Effector CD8-positive, alpha-beta T cell (primary cell): ENCODE measurements around the gene EXOC4.
"Not testable (repeated sequence)": the region's sequence is repeated elsewhere in the genome, so short reads cannot be mapped to it uniquely, and the experiment has no call there.

Experiments used
- DNase-seq: peaks from one replicate; lab custom pipeline; 2025; lab: John Stamatoyannopoulos, UW
- total RNA-seq, 4 experiments: gene quantifications; one replicate each; lab custom pipeline; 2026; lab: John Stamatoyannopoulos, UW

Gene EXOC4
- total RNA-seq, result 57.3 to 91.3 (median 81.3) reads per million in 4 experiments

- DNase-seq, result peak; percentile 85
Observed at GRCh38 chr7:133252858-133253518, at the start of gene EXOC4. Gene EXOC4 (plus strand): TSS chr7:133253078.

- DNase-seq, result no peak
Observed at GRCh38 chr7:133203490-133203889, 49.4 kb upstream of the EXOC4 start.

GRCh38 chr7:133207687-133208086 is 45.2 kb upstream of the EXOC4 start:
- DNase-seq, result no peak

GRCh38 chr7:133210817-133211216 is 42.1 kb upstream of the EXOC4 start:
- DNase-seq, result not testable (repeated sequence)

- DNase-seq, result not testable (repeated sequence)
Observed at GRCh38 chr7:133213772-133214171, 39.1 kb upstream of the EXOC4 start.

- no peak for DNase-seq
Observed at GRCh38 chr7:133217773-133218172, 35.1 kb upstream of the EXOC4 start.

- DNase-seq, result peak; percentile 7
Observed at GRCh38 chr7:133230591-133231194, 22.2 kb upstream of the EXOC4 start.

- no peak for DNase-seq
Observed at GRCh38 chr7:133233142-133233541, 19.7 kb upstream of the EXOC4 start.

GRCh38 chr7:133234961-133235875 is 17.7 kb upstream of the EXOC4 start:
- DNase-seq, result no peak

GRCh38 chr7:133237545-133237944 is 15.3 kb upstream of the EXOC4 start:
- no peak for DNase-seq

GRCh38 chr7:133240302-133240701 is 12.6 kb upstream of the EXOC4 start:
- DNase-seq, result no peak

GRCh38 chr7:133246558-133246957 is 6.3 kb upstream of the EXOC4 start:
- DNase-seq, result no peak

GRCh38 chr7:133248901-133249300 is 4.0 kb upstream of the EXOC4 start:
- DNase-seq, result no peak

GRCh38 chr7:133252506-133252857 is 396 bp upstream of the EXOC4 start:
- no peak for DNase-seq

GRCh38 chr7:133253519-133253875 is 619 bp downstream of the EXOC4 start:
- DNase-seq, result no peak

- no peak for DNase-seq
Observed at GRCh38 chr7:133255486-133255885, 2.6 kb downstream of the EXOC4 start.

GRCh38 chr7:133258174-133258573 is 5.3 kb downstream of the EXOC4 start:
- DNase-seq, result no peak

- DNase-seq, result no peak
Observed at GRCh38 chr7:133265821-133266220, 12.9 kb downstream of the EXOC4 start.

- no peak for DNase-seq
Observed at GRCh38 chr7:133268355-133268754, 15.5 kb downstream of the EXOC4 start.

GRCh38 chr7:133272336-133272735 is 19.5 kb downstream of the EXOC4 start:
- no peak for DNase-seq

GRCh38 chr7:133273227-133273626 is 20.3 kb downstream of the EXOC4 start:
- no peak for DNase-seq

GRCh38 chr7:133274265-133274664 is 21.4 kb downstream of the EXOC4 start:
- DNase-seq, result no peak

- no peak for DNase-seq
Observed at GRCh38 chr7:133275008-133275407, 22.1 kb downstream of the EXOC4 start.
